Tibial nerve (tissue), 4 donors: Measurements from ENCODE around the gene PSMD8. TPM values are rescaled to one million over a fixed set of nuclear protein-coding genes. Genes with fewer than 3 reads are reported as not detected.
"Not testable (repeated sequence)": the region's sequence is repeated elsewhere in the genome, so short reads cannot be mapped to it uniquely, and the experiment has no call there.

Experiments used
- DNase-seq, 2 donors: peaks; one replicate each; pipeline ENCODE4 v3.0.0-alpha.2; 2019; ENCODE audit warnings: low spot score in 2 of 2
- H3K27ac ChIP-seq, 4 donors: fragments of 200-600 bp; sonication (generic) in 3 of 4; one replicate each; pipeline ENCODE4 v1.5.1; 2017 to 2019; ENCODE audit warnings: mild to moderate bottlenecking in 1 of 4
- H3K27me3 ChIP-seq, 2 donors: fragments of 200-600 bp; sonication (generic) in 1 of 2; one replicate each; pipeline versions ENCODE4 v1.5.1 to v1.6.0; 2017 to 2019
- H3K36me3 ChIP-seq, 3 donors: fragments of 200-600 bp; sonication (generic); one replicate each; pipeline ENCODE4 v1.5.1; 2018 to 2019
- H3K4me1 ChIP-seq, 4 donors: fragments of 200-600 bp; sonication (generic) in 3 of 4; one replicate each; pipeline ENCODE4 v1.5.1; 2017 to 2019
- H3K4me3 ChIP-seq, 4 donors: fragments of 200-600 bp; sonication (generic) in 3 of 4; one replicate each; pipeline ENCODE4 v1.5.1; 2017 to 2019; ENCODE audit warnings: mild to moderate bottlenecking in 1 of 4, moderate library complexity in 1 of 4
- H3K9me3 ChIP-seq, 4 donors: fragments of 200-600 bp; sonication (generic) in 3 of 4; one replicate each; pipeline ENCODE4 v1.5.1; 2017 to 2019
- EP300 ChIP-seq, 2 donors: sonication (generic); formaldehyde crosslinking; IDR thresholded peaks; one replicate each; pipeline ENCODE4 v1.6.1; 2017; ENCODE audit warnings: antibody characterized with exemption in 2 of 2, mild to moderate bottlenecking in 1 of 2
- POLR2A ChIP-seq, 2 donors: fragments of 450-650 bp; IDR thresholded peaks; one replicate each; pipeline ENCODE4 v1.6.1; 2017; ENCODE audit warnings: antibody characterized with exemption in 2 of 2, mild to moderate bottlenecking in 2 of 2, moderate library complexity in 2 of 2
- WGBS, 2 donors: methylation state at CpG; one replicate each; pipeline ENCODE4 v1.1.5; 2018; 5-methylcytosine and 5-hydroxymethylcytosine counted together
- total RNA-seq, 4 donors: library from RNA; depleted of rRNA; stranded (reverse); fragments of >200 nt; gene quantifications; one replicate each; pipeline ENCODE4 v1.1.0, GENCODE V29; 2016
- TF ChIP-seq, protein P1 (sequence below), 5 experiments: fragments of 200-600 bp in 3 of 5; fragments of 450-650 bp in 2 of 5; sonication (generic) in 3 of 5; IDR thresholded peaks; one replicate each; pipeline ENCODE4 v1.5.1; 2016 to 2019; ENCODE audit warnings: antibody characterized with exemption in 5 of 5, mild to moderate bottlenecking in 3 of 5, moderate library complexity in 2 of 5

The PSMD8 gene
- total RNA-seq, 4 donors from 2014 or later: 124 to 192 (median 174) TPM

DNA sequence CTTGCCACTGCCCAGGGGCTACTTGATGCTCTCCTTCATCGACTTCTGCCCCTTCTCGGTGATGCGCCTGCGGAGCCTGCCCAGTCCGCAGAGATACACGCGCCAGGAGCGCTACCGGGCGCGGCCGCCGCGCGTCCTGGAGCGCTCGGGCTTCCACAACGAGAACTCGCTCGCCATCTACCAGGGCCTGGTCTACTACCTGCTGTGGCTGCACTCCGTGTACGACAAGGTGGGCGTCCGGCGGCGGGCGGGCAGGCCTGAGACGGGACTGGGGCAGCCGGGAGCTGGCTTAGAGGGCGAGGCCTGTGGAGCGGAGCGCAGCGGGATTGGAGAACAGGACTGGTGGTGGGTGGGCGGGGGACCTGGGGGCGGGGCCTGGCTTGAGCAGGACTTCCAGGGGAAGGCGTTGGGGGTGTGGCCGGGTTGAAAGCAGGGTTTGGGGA, 12.7 kb upstream of the PSMD8 start:
- peak; percentile 19 to 22 for DNase-seq
- H3K4me1 ChIP-seq: peaks cover 0 to 22% (median 13%) of the 10 kb centered on the region in 4 donors
- H3K36me3 ChIP-seq: no peaks in the 10 kb centered on the region
- peaks cover 0 to 82% of the 10 kb centered on the region in 2 donors for H3K27me3 ChIP-seq
- peak overlapping the region; percentile 22 to 59 (median 41) for H3K4me3 ChIP-seq
- peak overlapping the region in 1 of 4 donors; percentile 17 for H3K27ac ChIP-seq
- no peaks in the 10 kb centered on the region for H3K9me3 ChIP-seq
- WGBS, 2 donors: 0 to 1% methylated on average over 24 to 36 of the region's 37 CpGs
- TF ChIP-seq EP300 (IDR thresholded peaks at IDR 0.05): no peak
- TF ChIP-seq, protein P1, sequence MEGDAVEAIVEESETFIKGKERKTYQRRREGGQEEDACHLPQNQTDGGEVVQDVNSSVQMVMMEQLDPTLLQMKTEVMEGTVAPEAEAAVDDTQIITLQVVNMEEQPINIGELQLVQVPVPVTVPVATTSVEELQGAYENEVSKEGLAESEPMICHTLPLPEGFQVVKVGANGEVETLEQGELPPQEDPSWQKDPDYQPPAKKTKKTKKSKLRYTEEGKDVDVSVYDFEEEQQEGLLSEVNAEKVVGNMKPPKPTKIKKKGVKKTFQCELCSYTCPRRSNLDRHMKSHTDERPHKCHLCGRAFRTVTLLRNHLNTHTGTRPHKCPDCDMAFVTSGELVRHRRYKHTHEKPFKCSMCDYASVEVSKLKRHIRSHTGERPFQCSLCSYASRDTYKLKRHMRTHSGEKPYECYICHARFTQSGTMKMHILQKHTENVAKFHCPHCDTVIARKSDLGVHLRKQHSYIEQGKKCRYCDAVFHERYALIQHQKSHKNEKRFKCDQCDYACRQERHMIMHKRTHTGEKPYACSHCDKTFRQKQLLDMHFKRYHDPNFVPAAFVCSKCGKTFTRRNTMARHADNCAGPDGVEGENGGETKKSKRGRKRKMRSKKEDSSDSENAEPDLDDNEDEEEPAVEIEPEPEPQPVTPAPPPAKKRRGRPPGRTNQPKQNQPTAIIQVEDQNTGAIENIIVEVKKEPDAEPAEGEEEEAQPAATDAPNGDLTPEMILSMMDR (IDR thresholded peaks at IDR 0.05): peak in 1 of 5 experiments; percentile 18

DNA sequence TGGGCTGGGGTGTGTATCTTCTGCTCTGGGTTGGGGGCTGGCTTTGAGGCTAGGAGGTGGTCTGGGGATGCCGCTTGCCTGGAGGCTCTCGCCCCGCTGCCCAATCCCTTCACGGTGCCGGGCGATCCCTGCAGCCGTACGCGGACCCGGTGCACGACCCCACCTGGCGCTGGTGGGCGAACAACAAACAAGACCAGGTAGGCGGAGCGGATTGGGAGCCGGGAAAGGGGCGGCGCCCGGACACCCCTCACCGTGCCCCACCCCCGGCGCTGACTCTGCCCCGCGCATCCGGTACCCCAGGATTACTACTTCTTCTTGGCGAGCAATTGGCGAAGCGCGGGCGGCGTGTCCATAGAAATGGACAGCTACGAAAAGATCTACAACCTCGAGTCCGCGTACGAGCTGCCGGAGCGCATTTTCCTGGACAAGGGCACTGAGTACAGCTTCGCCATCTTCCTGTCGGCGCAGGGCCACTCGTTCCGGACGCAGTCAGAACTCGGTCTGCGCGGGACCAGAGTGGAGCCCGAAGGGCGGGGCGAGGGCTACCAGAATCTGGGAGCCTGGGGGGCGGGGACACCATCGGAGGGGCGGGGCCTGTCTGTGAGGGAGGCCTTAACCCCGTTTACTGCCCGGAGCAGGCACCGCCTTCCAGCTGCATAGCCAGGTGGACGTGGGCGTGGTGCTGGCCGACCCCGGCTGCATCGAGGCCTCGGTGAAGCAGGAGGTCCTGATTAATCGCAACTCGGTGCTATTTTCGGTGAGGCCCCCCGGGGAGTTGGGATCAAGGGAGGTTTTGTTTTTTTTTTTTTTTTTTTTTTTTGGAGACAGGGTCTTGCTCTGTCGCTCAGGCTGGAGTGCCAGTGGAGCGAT, 12.1 kb upstream of the PSMD8 start:
- peak overlapping the region; percentile 22 to 59 (median 41) for H3K4me3 ChIP-seq
- 2% methylated on average over 48 to 57 of the region's 68 CpGs for WGBS, 2 donors
- no peaks in the 10 kb centered on the region for H3K9me3 ChIP-seq
- peak; percentile 43 to 59 for DNase-seq
- peaks cover 0 to 84% of the 10 kb centered on the region in 2 donors for H3K27me3 ChIP-seq
- H3K27ac ChIP-seq: peak overlapping the region in 1 of 4 donors; percentile 17
- no peak for TF ChIP-seq EP300 (IDR thresholded peaks at IDR 0.05)
- TF ChIP-seq, protein P1 (IDR thresholded peaks at IDR 0.05): no peak
- TF ChIP-seq POLR2A (IDR thresholded peaks at IDR 0.05): no peak
- no peaks in the 10 kb centered on the region for H3K36me3 ChIP-seq
- peaks cover 0 to 22% (median 13%) of the 10 kb centered on the region in 4 donors for H3K4me1 ChIP-seq

DNA sequence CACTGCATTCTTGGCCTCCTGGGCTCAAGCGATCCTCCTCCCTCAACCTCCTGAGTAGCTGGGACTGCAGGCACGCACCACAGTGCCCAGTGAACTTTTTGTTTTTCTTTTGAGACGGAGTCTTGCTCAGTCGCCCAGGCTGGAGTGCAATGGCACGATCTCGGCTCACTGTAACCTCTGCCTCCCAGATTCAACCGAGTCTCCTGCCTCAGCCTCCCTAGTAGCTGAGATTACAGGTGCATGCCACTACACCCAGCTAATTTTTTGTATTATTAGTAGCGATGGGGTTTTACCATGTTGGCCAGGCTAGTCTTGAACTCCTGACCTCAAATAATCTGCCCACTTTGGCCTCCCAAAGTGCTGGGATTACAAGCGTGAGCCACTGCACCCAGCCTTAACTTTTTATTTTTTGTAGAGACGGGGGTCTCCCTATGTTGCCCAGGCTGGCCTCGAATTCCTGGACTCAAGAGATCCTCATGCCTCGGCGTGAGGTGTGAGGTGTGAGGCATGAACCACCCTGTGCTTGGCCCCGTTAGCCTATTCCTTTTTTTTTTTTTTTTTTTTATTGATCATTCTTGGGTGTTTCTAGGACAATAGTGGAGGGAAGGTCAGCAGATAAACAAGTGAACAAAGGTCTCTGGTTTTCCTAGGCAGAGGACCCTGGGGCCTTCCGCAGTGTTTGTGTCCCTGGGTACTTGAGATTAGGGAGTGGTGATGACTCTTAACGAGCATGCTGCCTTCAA, 11.3 kb upstream of the PSMD8 start:
- DNase-seq, H3K9me3 ChIP-seq, H3K27ac ChIP-seq, H3K36me3 ChIP-seq: not testable (repeated sequence)
- WGBS, 2 donors: 72 to 74% methylated on average over 14 to 15 of the region's 16 CpGs
- peaks cover 0 to 22% (median 13%) of the 10 kb centered on the region in 4 donors for H3K4me1 ChIP-seq
- peak overlapping the region in 1 of 4 donors; percentile 59 for H3K4me3 ChIP-seq
- H3K27me3 ChIP-seq: peaks cover 0 to 92% of the 10 kb centered on the region in 2 donors

DNA sequence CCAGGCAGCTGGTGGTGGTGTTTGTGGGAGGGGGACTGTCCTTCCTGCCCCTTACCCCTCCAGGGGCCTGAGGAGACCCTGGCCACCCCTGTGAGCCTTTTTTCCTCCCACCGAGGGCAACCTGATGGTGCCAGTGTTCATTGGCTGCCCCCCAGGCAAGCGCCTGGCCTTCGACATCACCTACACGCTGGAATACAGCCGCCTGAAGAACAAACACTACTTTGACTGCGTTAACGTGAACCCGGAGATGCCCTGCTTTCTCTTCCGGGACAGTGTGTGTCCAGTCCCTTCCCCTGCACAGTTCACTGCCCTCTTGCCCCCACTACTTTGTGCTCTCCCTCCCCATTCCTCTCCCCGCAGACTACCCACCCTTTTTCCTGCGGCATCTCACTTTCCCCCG, 7.3 kb upstream of the PSMD8 start:
- 48 to 55% methylated on average over 12 of the region's 12 CpGs for WGBS, 2 donors
- Histone ChIP-seq H3K27ac (no peak overlapping the region), H3K27me3 (peaks cover 0 to 63% of the 10 kb centered on the region in 2 donors), H3K36me3 (no peaks in the 10 kb centered on the region), H3K9me3 (no peaks in the 10 kb centered on the region), H3K4me3 (no peak overlapping the region), H3K4me1 (peaks cover 0 to 12% (median 10%) of the 10 kb centered on the region in 4 donors)
- DNase-seq: no peak
- TF ChIP-seq, protein P1 (IDR thresholded peaks at IDR 0.05): no peak
- no peak for TF ChIP-seq EP300 (IDR thresholded peaks at IDR 0.05)
- no peak for TF ChIP-seq POLR2A (IDR thresholded peaks at IDR 0.05)

DNA sequence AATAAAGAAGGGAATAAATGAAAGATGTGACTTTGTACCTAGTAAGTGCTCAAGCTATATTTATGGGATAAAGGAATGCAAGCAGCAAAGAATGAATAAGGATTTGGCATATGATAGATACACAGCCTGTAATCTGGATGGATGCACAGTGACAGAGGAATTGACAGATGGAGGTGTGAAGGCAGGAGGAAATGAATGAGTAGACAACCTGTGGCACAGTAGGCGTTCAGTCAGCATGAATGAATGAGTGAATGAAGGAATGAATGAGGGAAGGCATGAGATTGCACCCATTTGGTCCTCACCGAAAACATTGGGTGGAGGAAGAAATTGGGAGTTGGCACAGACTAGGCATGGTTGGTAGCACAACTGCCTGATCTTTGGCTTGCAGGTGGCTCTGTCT, 4.8 kb upstream of the PSMD8 start:
- H3K9me3 ChIP-seq: no peaks in the 10 kb centered on the region
- no peak overlapping the region for H3K4me3 ChIP-seq
- peaks cover 0 to 40% of the 10 kb centered on the region in 2 donors for H3K27me3 ChIP-seq
- 85 to 89% methylated on average over 2 of the region's 2 CpGs for WGBS, 2 donors
- TF ChIP-seq, protein P1 (IDR thresholded peaks at IDR 0.05): no peak
- TF ChIP-seq POLR2A (IDR thresholded peaks at IDR 0.05) (no peak), EP300 (IDR thresholded peaks at IDR 0.05) (no peak)
- H3K4me1 ChIP-seq: no peaks in the 10 kb centered on the region
- DNase-seq: no peak
- H3K36me3 ChIP-seq: no peaks in the 10 kb centered on the region
- H3K27ac ChIP-seq: no peak overlapping the region
